ENCODE results near the gene NPIPA1.
"Not testable (repeated sequence)": the region's sequence is repeated elsewhere in the genome, so short reads cannot be mapped to it uniquely, and the experiment has no call there.

The NPIPA1 gene

DNA sequence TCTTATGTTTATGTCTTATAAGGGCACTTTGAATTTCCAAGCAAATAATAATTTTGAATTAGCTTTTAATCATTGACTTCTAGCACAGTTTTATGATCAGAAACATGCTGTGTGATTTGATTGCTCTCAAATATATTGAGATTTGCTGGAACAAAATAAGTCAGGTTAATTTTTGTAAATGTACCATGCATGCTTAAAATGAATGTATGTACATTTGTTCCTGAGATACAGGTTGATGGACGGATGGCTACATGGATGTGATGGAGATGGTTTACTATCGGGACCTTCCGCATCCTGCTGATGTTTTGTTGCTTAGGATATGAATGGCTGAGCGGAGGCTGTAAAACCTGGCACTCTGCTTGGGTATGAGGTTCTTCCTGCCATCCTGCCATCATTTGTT is at the start of gene NPIPA1:
Gene NPIPA1, plus strand, starts transcription at position 301 of the 400 bp plus-strand sequence. Its CDS starts 0 bp downstream, at position 301.
- not testable (repeated sequence) for DNase-seq

- DNase-seq, result not testable (repeated sequence)
Measured at GRCh38 chr16:14892111-14892510, 45.1 kb upstream of the NPIPA1 start.

GRCh38 chr16:14895382-14895781 is 41.9 kb upstream of the NPIPA1 start:
- not testable (repeated sequence) for DNase-seq

GRCh38 chr16:14896023-14896422 is 41.2 kb upstream of the NPIPA1 start:
- DNase-seq, result not testable (repeated sequence)

DNA sequence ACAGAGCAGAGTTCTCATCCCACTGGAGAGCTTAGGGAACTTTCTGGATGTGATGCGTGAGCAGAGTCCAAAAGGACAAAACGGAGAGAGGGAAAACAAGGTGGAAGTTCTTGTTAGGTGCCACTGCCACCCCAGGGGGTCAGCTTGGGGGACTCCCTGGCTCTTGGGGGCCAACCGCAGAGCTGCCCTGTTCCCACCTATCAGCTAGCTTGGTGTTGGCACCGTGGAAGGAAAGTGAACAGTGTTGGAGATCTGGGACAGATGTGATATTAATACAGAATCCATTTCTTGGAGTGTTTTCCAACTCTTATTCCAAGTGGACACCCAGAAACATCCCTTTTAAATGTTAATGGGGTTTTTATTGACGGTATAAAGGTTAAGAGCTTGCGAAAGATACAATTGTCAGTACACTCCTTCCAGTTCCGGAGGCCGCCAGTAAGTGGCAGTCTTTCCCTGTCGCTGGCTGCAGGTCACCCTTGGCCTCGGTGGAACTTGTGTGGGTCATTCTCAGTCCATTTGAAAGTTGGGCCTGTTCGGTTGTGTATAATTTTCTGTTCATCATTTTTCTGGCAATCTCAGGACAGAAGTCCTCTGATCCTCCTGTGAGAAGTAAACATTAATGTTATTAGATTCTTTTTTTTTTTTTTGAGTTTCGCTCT is 40.1 kb upstream of the NPIPA1 start:
- DNase-seq, result not testable (repeated sequence)

DNA sequence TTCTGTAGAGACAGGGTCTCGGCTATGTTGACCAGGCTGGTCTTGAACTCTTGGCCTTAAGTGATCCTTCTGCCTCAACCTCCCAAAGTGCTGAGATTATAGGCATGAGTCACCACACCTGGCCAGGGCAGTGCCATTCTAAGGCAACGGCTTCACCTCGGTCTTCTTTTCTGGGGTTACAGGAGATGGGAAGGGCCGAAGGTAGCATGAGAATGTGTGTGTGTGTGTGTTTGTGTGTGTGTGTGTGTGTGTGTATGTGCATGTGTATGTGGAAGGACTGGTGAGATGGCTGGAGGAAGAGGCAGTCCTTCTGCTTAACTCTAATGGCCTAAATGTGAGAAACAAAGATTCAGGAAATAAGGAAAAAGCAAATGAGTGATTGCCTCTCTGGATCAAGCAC is 39.1 kb upstream of the NPIPA1 start:
- not testable (repeated sequence) for DNase-seq

- DNase-seq, result not testable (repeated sequence)
Measured at GRCh38 chr16:14903191-14903957, 33.9 kb upstream of the NPIPA1 start.

- DNase-seq, result not testable (repeated sequence)
Measured at GRCh38 chr16:14909744-14910143, 27.5 kb upstream of the NPIPA1 start.

DNA sequence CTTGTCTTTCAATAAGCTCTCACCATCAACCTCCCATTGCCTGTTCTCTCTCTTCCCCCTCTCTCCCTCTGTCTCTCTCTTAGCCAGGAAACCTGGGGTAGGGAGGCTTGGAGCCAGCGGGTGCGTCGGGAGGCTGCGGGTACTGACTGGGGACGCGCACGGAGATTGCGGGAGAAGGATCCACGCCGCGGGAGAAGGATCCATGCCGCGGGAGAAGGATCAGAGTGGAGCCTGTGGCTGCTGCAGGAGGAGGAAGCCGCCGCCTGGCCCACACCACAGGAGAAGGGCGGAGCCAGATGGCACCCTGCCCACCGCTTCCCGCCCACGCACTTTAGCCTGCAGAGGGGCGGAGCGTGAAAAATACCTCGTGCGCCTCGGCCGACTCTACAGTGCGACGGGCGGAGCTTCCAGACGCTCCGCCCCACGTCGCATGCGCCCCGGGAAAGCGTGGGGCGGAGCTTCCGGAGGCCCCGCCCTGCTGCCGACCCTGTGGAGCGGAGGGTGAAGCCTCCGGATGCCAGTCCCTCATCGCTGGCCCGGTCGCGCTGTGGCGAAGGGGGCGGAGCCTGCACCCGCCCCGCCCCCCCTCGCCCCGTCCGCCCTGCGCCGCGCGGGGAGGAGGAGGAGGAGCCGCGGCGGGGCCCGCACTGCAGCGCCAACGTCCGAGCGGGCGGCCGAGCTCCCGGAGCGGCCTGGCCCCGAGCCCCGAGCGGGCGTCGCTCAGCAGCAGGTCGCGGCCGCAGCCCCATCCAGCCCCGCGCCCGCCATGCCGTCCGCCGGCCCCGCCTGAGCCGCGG is 26.2 kb upstream of the NPIPA1 start:
- DNase-seq, result not testable (repeated sequence)

- not testable (repeated sequence) for DNase-seq
Measured at GRCh38 chr16:14911954-14912353, 25.3 kb upstream of the NPIPA1 start.

DNA sequence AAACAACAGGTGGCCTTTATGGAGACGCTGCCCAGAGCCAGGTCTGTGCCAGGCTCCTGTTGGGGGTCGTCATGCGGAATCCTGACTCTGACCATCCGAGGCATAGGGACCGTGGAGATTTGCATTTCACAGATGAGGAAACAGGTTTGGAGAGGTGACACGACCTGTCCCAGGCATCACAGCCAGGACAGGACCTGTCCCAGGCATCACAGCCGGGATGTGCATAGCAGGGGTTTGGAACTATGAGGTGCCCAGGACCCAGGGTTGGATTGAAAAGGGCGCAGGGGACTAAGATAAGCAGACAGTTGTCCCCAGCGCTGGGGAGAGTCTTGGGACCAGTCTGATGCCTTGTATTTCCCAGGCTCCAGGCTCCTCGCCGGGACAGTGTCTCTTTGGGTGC is 24.7 kb upstream of the NPIPA1 start:
- DNase-seq, result not testable (repeated sequence)

GRCh38 chr16:14918504-14918903 is 18.7 kb upstream of the NPIPA1 start:
- not testable (repeated sequence) for DNase-seq

DNA sequence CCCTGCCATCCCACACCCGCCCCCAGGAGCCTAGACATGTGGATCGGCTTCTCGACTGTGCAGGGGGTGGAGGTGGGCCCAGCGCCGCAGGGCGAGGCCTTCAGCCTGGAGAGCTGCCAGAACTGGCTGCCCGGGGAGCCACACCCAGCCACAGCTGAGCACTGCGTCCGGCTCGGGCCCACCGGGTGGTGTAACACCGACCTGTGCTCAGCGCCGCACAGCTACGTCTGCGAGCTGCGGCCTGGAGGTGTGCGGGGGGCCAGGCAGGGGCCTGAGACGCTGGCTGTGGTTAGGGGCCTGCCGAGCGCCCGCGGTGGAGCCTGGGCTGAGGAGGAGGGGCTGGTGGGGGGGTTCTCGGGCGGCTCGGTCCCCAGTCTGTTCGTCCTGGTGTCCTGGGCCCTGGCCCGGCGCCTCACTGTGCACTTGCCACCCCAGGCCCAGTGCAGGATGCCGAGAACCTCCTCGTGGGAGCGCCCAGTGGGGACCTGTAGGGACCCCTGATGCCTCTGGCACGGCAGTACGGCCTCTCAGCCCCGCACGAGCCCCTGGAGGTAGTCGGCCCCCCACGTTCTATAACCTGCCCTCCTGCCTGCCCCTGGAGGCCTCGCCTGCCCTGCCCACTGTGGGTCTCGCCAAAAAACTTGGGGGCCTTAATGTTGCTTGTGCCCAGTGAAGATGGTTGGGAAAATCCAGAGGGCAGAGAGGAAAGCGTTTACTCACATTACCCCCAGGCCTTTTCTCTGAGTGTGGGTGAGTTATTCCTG is 17.2 kb upstream of the NPIPA1 start:
- not testable (repeated sequence) for DNase-seq

- DNase-seq, result not testable (repeated sequence)
Measured at GRCh38 chr16:14922285-14922684, 15.0 kb upstream of the NPIPA1 start.

DNA sequence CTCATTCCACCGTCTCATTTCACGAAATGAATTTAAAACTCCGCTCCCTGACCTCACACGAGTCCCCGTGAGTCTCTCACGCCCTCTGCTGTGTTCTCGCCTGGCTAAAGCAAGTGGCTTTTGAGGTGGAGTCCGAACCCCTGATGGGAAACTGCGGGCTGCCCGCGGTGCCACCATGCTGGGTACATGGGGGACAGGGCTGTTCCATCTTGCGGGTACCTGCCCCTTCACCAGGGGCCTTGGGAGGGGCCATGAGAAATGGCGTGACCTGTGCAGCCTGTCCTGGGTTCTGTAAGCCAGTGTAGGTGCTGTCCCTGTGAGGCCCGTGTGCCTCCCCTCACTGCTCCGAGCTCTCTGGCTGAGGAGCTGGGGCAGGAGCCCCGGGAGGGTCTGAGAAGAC is 14.3 kb upstream of the NPIPA1 start:
- not testable (repeated sequence) for DNase-seq

DNA sequence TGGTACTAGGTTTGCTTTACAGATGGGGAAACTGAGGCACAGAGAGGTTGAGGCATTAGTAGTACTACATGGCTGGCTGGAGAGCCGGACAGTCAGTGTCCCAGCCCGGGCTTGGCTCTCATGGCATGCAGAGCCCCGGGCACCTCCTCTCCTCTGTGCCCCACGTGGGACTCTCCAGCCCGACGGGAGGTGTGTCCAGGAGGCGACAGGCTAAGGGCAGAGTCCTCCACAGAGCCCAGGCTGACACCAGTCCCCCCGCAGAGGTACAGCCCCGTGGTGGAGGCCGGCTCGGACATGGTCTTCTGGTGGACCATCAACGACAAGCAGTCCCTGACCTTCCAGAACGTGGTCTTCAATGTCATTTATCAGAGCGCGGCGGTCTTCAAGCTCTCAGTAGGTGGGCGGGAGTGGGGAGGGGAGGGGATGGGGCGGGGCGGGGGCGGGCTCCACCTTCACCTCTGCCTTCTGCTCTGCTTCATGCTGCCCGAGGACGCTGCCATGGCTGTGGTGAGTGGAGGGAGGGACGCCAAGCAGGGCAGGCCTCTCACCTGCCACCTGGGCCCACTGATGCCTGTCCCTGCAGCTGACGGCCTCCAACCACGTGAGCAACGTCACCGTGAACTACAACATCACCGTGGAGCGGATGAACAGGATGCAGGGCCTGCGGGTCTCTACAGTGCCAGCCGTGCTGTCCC is 13.7 kb upstream of the NPIPA1 start:
- DNase-seq, result not testable (repeated sequence)

DNA sequence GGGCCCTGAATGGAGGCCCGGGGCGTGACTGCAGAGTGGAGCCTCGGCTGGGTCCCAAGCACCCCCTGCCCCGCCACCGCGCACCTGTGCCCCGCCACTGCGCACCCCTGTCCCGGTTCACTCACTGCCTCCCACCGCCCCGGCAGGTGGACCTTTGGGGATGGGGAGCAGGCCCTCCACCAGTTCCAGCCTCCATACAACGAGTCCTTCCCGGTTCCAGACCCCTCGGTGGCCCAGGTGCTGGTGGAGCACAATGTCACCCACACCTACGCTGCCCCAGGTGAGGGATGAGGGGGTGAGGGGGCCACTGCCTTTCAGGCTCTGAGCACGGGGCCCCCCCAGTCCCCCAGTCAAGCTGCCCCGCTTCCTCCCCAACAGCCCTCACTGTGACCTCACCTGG is 12.9 kb upstream of the NPIPA1 start:
- not testable (repeated sequence) for DNase-seq

DNA sequence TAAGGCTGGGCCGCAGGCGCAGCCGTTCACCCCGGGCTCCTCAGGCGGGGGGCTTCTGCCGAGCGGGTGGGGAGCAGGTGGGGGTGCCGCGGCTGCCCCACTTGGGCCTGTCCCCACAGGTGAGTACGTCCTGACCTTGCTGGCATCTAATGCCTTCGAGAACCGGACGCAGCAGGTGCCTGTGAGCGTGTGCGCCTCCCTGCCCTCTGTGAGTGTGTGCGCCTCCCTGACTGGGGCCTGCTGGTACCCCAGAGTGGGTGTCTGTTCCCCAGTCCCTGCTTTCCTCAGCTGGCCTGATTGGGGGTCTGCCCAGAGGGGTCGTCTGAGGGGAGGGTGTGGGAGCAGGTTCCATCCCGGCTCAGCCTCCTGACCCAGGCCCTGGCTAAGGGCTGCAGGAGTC is 12.3 kb upstream of the NPIPA1 start:
- not testable (repeated sequence) for DNase-seq

DNA sequence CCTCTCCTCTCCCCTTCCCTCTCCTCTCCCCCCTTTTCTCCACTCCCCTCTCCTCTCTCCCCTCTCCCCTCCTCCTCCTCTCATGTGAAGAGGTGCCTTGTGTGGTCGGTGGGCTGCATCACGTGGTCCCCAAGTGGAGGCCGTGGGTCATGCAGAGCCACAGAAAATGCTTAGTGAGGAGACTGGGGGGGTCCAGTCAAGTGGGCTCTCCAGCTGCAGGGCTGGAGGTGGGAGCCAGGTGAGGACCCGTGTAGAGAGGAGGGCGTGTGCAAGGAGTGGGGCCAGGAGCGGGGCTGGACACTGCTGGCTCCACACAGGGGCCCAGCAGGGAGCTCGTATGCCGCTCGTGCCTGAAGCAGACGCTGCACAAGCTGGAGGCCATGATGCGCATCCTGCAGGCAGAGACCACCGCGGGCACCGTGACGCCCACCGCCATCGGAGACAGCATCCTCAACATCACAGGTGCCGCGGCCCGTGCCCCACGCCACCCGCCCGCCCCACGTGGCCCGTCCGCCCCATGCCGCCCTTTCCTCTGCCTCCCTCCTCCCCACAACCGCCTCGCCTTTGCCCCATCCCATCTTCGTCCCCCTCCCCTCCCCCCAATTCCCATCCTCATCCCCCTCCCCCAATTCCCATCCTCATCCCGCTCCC is 9.1 kb upstream of the NPIPA1 start:
- not testable (repeated sequence) for DNase-seq

GRCh38 chr16:14929176-14929575 is 8.1 kb upstream of the NPIPA1 start:
- not testable (repeated sequence) for DNase-seq

DNA sequence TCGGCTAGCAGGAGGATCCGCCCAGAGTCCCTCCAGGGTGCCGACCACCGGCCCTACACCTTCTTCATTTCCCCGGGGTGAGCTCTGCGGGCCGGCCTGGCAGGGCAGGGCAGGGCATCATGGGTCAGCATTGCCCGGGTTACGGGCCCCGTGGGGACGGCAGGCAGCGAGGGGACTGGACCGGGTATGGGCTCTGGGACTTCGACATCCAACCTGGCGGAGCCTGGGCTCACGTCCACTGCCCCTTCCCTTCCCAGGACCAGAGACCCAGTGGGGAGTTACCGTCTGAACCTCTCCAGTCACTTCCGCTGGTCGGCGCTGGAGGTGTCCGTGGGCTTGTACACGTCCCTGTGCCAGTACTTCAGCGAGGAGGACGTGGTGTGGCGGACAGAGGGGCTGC is 7.0 kb upstream of the NPIPA1 start:
- not testable (repeated sequence) for DNase-seq
